Mucosa of descending colon (tissue), 3 donors: ENCODE data around the gene BAZ1B. TPM values are rescaled to one million over a fixed set of nuclear protein-coding genes. Genes with fewer than 3 reads are reported as not detected.
"Not testable (repeated sequence)": the region's sequence is repeated elsewhere in the genome, so short reads cannot be mapped to it uniquely, and the experiment has no call there.

ENCODE experiments used
- ATAC-seq: fragments of 200-7000 bp; cut with Tn5 transposase; one replicate; pipeline ENCODE4 v1.9.1; 2020; ENCODE audit warnings: mild to moderate bottlenecking, moderate library complexity
- DNase-seq, 3 donors: peaks; one replicate each; pipeline ENCODE4 v3.0.0-alpha.2; 2020
- H3K36me3 ChIP-seq: fragments of 200-600 bp; one replicate; pipeline ENCODE4 v1.8.0; 2021; ENCODE audit warnings: low read depth, mild to moderate bottlenecking
- H3K4me1 ChIP-seq: fragments of 200-600 bp; one replicate; pipeline ENCODE4 v1.8.0; 2021; ENCODE audit warnings: low read depth, mild to moderate bottlenecking
- H3K4me3 ChIP-seq: fragments of 200-600 bp; one replicate; pipeline ENCODE4 v1.8.0; 2021; ENCODE audit warnings: mild to moderate bottlenecking
- H3K9me3 ChIP-seq: fragments of 200-600 bp; one replicate; pipeline ENCODE4 v1.8.0; 2021; ENCODE audit warnings: mild to moderate bottlenecking
- CTCF ChIP-seq: fragments of 200-600 bp; IDR thresholded peaks from one replicate; pipeline ENCODE4 v1.8.0; 2022; ENCODE audit warnings: antibody characterized with exemption, mild to moderate bottlenecking
- intact Hi-C, 2 donors: fragments of 100-400 bp; cut with DNase I in 1 of 2; cut with micrococcal nuclease in 1 of 2; formaldehyde crosslinking; loops; one replicate each; pipeline versions ENCODE4 v1.11.0 to v1.11.1; 2022; cut with DNase I, micrococcal nuclease
- total RNA-seq, 3 donors: library from RNA; stranded (reverse); fragmentation: NEBNext Ultra II Directional in 2 of 3; extraction: Animal tissue kit (Norgen Biotek cat#: 25700) in 2 of 3; gene quantifications; one replicate each; pipeline versions ENCODE4 v1.2.1 to v1.2.4, GENCODE V29; 2021 to 2023
- donor health status: DM: no; HTN: no; CAD: no; lungs with moderate emphysema.
- donor health status: DM: no; HTN: no; CAD: no.
- donor health status: DM: no; HTN: yes; CAD: no.

BAZ1B gene
- total RNA-seq, 3 donors from 2014 or later = 37.4 to 76.0 (median 41.4) TPM

GRCh38 chr7:73507556-73507955 is 14.5 kb downstream of the BAZ1B start:
- ATAC-seq (no peak), DNase-seq (no peak)
- Histone ChIP-seq H3K36me3 (peaks cover 3% of the 10 kb centered on the region), H3K9me3 (no peaks in the 10 kb centered on the region), H3K4me1 (no peaks in the 10 kb centered on the region), H3K4me3 (no peak overlapping the region)
- no peak for TF ChIP-seq CTCF
- intact Hi-C loops = no loop called here

- Histone ChIP-seq H3K9me3 (no peaks in the 10 kb centered on the region), H3K4me1 (no peaks in the 10 kb centered on the region), H3K36me3 (no peaks in the 10 kb centered on the region), H3K4me3 (no peak overlapping the region)
- intact Hi-C loops = no loop called here
- DNase-seq (no peak), ATAC-seq (no peak)
- no peak for TF ChIP-seq CTCF
Measured at GRCh38 chr7:73504920-73505319, 17.2 kb downstream of the BAZ1B start.

- DNase-seq (no peak), ATAC-seq (no peak)
- H3K4me1 ChIP-seq = no peaks in the 10 kb centered on the region
- no peaks in the 10 kb centered on the region for H3K9me3 ChIP-seq
- no peak for TF ChIP-seq CTCF
- no peaks in the 10 kb centered on the region for H3K36me3 ChIP-seq
- intact Hi-C loops = no loop called here
- H3K4me3 ChIP-seq = no peak overlapping the region
Measured at GRCh38 chr7:73504017-73504416, 18.1 kb downstream of the BAZ1B start.

GRCh38 chr7:73503229-73503628 is 18.9 kb downstream of the BAZ1B start:
- no peaks in the 10 kb centered on the region for H3K36me3 ChIP-seq
- no peak for TF ChIP-seq CTCF
- ATAC-seq = no peak

GRCh38 chr7:73496626-73497025 is 25.5 kb downstream of the BAZ1B start:
- H3K4me3 ChIP-seq = no peak overlapping the region
- no peaks in the 10 kb centered on the region for H3K36me3 ChIP-seq
- DNase-seq (no peak), ATAC-seq (no peak)
- TF ChIP-seq CTCF = no peak
- H3K9me3 ChIP-seq = no peaks in the 10 kb centered on the region
- intact Hi-C loops = no loop called here
- no peaks in the 10 kb centered on the region for H3K4me1 ChIP-seq

More at GRCh38 chr7:73503229-73503628, 18.9 kb downstream of the BAZ1B start:
- Histone ChIP-seq H3K4me1 (no peaks in the 10 kb centered on the region), H3K4me3 (no peak overlapping the region), H3K9me3 (no peaks in the 10 kb centered on the region)
- intact Hi-C loops = no loop called here
- DNase-seq = no peak

GRCh38 chr7:73495507-73495906 is 26.6 kb downstream of the BAZ1B start:
- intact Hi-C loops = not testable (repeated sequence)

More at GRCh38 chr7:73495507-73495906, 26.6 kb downstream of the BAZ1B start:
- not testable (repeated sequence) for H3K36me3 ChIP-seq, DNase-seq, H3K9me3 ChIP-seq, ATAC-seq, H3K4me3 ChIP-seq, H3K4me1 ChIP-seq
